Fibroblast of lung (primary cell): ENCODE results near the gene KSR2. TPM values are rescaled to one million over a fixed set of nuclear protein-coding genes. Genes with fewer than 3 reads are reported as not detected.
A peak's percentile ranks its signal among the peaks of the same experiment; 100 is the strongest.
"Not testable (repeated sequence)": the region's sequence is repeated elsewhere in the genome, so short reads cannot be mapped to it uniquely, and the experiment has no call there.

Experiments used
- DNase-seq, 2 donors: peaks; one replicate each; pipeline versions ENCODE4 v3.0.0 to v3.0.0-alpha.2; 2010; ENCODE audit warnings: low read depth in 2 of 2
- H2AFZ ChIP-seq: 2 replicates; pipeline ENCODE4 v1.5.1; 2012; ENCODE audit warnings: low read length, control low read depth, inconsistent platforms
- H3K27ac ChIP-seq: 2 replicates; pipeline ENCODE4 v1.5.1; 2011; ENCODE audit warnings: low read length, control low read depth; ENCODE audit not compliant: insufficient read depth
- H3K27me3 ChIP-seq: 2 replicates; pipeline ENCODE4 v1.5.1; 2011; ENCODE audit warnings: mild to moderate bottlenecking, low read length; ENCODE audit not compliant: control insufficient read depth, insufficient read depth
- H3K36me3 ChIP-seq: 2 replicates; pipeline ENCODE4 v1.5.1; 2011; ENCODE audit warnings: low read length; ENCODE audit not compliant: control insufficient read depth, insufficient read depth
- H3K4me1 ChIP-seq: 2 replicates; pipeline ENCODE4 v1.5.1; 2011; ENCODE audit warnings: low read length; ENCODE audit not compliant: control insufficient read depth, insufficient read depth; ENCODE audit errors: extremely low read depth
- H3K4me2 ChIP-seq: 2 replicates; pipeline ENCODE4 v1.5.1; 2011; ENCODE audit warnings: low read length, control low read depth; ENCODE audit not compliant: insufficient read depth; ENCODE audit errors: extremely low read depth
- H3K4me3 ChIP-seq, 4 experiments: fragments of 200-600 bp in 1 of 4; sonication (generic) in 1 of 4; replicated peaks in 1 of 4; 2 replicates each; pipeline ENCODE4 v1.5.1; 2011 to 2016; ENCODE audit warnings: low read length in 4 of 4, low read depth in 3 of 4, mild to moderate bottlenecking in 3 of 4, control low read depth in 2 of 4, inconsistent platforms in 1 of 4, mixed read lengths in 1 of 4; ENCODE audit not compliant: insufficient read depth in 1 of 4; ENCODE audit errors: control extremely low read depth in 1 of 4
- H3K79me2 ChIP-seq: 2 replicates; pipeline ENCODE4 v1.5.1; 2012; ENCODE audit warnings: mild to moderate bottlenecking, low read length, inconsistent platforms; ENCODE audit not compliant: control insufficient read depth, insufficient read depth
- H3K9ac ChIP-seq: 2 replicates; pipeline ENCODE4 v1.5.1; 2011; ENCODE audit warnings: mild to moderate bottlenecking, low read length, control low read depth; ENCODE audit not compliant: insufficient read depth
- H3K9me3 ChIP-seq: 2 replicates; pipeline ENCODE4 v1.5.1; 2012; ENCODE audit warnings: low read depth, low read length; ENCODE audit not compliant: control insufficient read depth, insufficient read depth
- H4K20me1 ChIP-seq: 2 replicates; pipeline ENCODE4 v1.5.1; 2011; ENCODE audit warnings: low read length; ENCODE audit not compliant: control insufficient read depth, insufficient read depth; ENCODE audit errors: extremely low read depth
- CTCF ChIP-seq, 2 donors: IDR thresholded peaks in 1 of 2; conservative IDR thresholded peaks in 1 of 2; 1 replicate in 1 of 2; 2 replicates in 1 of 2; pipeline ENCODE4 v1.5.1; 2011 to 2012; ENCODE audit warnings: low read length in 2 of 2, control low read depth in 1 of 2, inconsistent platforms in 1 of 2, low read depth in 1 of 2, mild to moderate bottlenecking in 1 of 2
- EZH2 ChIP-seq: IDR thresholded peaks from 2 replicates; pipeline ENCODE4 v1.5.1; 2012; ENCODE audit warnings: low read length, control low read depth, mild to moderate bottlenecking; ENCODE audit errors: missing control alignments
- polyA plus RNA-seq, 2 donors: library from polyadenylated mRNA; depleted of rRNA in 1 of 2; stranded (reverse) in 1 of 2; unstranded in 1 of 2; fragments of >200 nt; gene quantifications; 2 replicates each; pipeline ENCODE4 v1.2.1, GENCODE V29; 2011 to 2012; ENCODE audit warnings: missing spikeins in 1 of 2
- total RNA-seq: library from RNA; depleted of rRNA; stranded (reverse); fragments of >200 nt; gene quantifications from 2 replicates; pipeline ENCODE4 v1.2.1, GENCODE V29; 2014

KSR2 gene
- total and polyA plus RNA-seq, 2 donors (not counting 1 experiment from before 2014, with no cell fraction given) = not detected

DNA sequence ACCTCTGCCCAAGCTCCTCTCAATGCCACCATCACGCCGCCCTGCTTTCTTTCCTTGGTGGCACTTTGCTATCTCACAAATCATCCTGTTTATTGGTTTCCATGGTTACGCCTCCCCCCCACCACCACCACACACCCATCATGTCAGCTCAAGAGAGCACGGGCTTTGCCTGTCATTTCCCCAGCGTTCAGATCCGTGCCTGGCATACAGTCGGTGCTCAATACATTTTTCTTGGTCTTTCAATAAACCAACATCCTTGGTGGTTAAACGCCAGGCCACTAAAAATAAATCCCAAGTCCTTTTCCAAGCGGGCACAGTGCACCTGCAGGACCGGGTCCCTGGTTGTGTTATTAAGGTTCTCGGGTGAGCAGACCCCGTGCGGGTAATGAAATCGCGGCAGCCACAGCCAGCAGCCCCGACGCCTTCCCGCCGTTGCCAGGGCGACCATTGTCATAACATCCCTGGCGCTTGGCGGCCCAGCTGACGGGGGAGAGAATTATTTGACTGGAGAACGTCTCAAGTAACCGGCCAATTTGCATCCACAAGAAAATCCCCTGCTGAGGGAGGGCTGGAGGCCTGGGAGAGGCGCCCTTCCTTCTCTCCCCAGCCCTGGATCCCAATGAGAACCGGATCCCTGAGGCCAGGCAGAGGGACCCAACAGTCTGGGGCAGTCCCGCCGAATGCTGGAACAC is 92.9 kb downstream of the KSR2 start:
- Histone ChIP-seq H3K36me3 (no peaks in the 10 kb centered on the region), H3K27me3 (no peaks in the 10 kb centered on the region), H3K4me1 (no peaks in the 10 kb centered on the region), H3K9me3 (no peaks in the 10 kb centered on the region), H3K9ac (no peak overlapping the region), H2AFZ (no peak overlapping the region), H3K27ac (no peak overlapping the region), H3K4me2 (peak overlapping the region; percentile 23), H4K20me1 (no peaks in the 10 kb centered on the region), H3K4me3 (no peak overlapping the region), H3K79me2 (no peaks in the 10 kb centered on the region)
- TF ChIP-seq EZH2 = no peak
- TF ChIP-seq CTCF (conservative IDR thresholded peaks at IDR 0.05 in 1 of 2, IDR thresholded peaks at IDR 0.05 in 1 of 2; ENCODE audit: low read depth in 1 of 2, low read length in 2 of 2) = no peak
- peak; percentile 2 to 53 for DNase-seq

- Histone ChIP-seq H3K9me3 (no peaks in the 10 kb centered on the region), H4K20me1 (no peaks in the 10 kb centered on the region), H2AFZ (no peak overlapping the region), H3K4me2 (no peak overlapping the region), H3K27me3 (no peaks in the 10 kb centered on the region), H3K9ac (no peak overlapping the region), H3K27ac (no peak overlapping the region), H3K4me3 (no peak overlapping the region), H3K36me3 (no peaks in the 10 kb centered on the region), H3K4me1 (no peaks in the 10 kb centered on the region), H3K79me2 (no peaks in the 10 kb centered on the region)
- peak; percentile 42 to 58 for DNase-seq
- TF ChIP-seq EZH2 (no peak), CTCF (conservative IDR thresholded peaks at IDR 0.05 in 1 of 2, IDR thresholded peaks at IDR 0.05 in 1 of 2; ENCODE audit: low read depth in 1 of 2, low read length in 2 of 2) (peak; percentile 79 to 80)
Observed at GRCh38 chr12:117874842-117875434, 93.9 kb downstream of the KSR2 start.

- not testable (repeated sequence) for H3K27me3 ChIP-seq, H3K79me2 ChIP-seq, H3K4me2 ChIP-seq, H4K20me1 ChIP-seq, H3K4me3 ChIP-seq, H3K9me3 ChIP-seq, H2AFZ ChIP-seq, H3K27ac ChIP-seq, H3K4me1 ChIP-seq, DNase-seq, H3K9ac ChIP-seq, H3K36me3 ChIP-seq
Observed at GRCh38 chr12:117874198-117874597, 94.6 kb downstream of the KSR2 start.
